HG02588 (cell line): ENCODE data around the gene SPINDOC.

ENCODE experiments used
- ATAC-seq: cut with Tn5 transposase; IDR thresholded peaks from one replicate; pipeline ENCODE4 v1.9.1; 2021; ENCODE audit warnings: mild to moderate bottlenecking, moderate library complexity; ENCODE audit not compliant: unreplicated experiment

Gene SPINDOC

DNA sequence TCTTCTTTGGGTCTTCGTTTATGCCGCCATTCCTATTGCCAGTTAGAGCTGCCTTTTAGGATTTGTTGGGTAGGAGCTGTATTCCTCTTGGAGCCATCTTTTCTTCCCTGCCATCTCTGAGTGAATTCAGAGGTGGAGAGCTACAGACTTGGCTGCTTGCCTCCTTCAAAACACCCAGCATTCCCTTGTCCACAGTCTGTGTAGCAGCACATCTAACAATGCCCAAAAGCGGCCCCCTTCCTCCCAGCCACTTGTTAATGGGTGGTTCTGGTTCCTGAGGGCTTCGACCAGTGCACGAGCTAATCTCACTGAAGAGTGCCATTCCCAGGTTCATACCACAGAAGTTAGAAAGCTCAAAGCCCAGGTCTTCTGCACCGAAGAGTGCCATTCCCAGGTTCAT lies 63.4 kb downstream of the SPINDOC start:
- no peak for ATAC-seq
